ENCODE data around the gene CCNJ. TPM values are rescaled to one million over a fixed set of nuclear protein-coding genes. Genes with fewer than 3 reads are reported as not detected.

CCNJ gene
- polyA plus RNA-seq, 1 of the 3 experiments (the other 2 are of a cell fraction), result 4.3 TPM

GRCh38 chr10:96075977-96076376 is 32.6 kb downstream of the CCNJ start:
- H3K4me1 ChIP-seq (ENCODE audit: control insufficient read depth in 1 of 2, insufficient read depth in 2 of 2, low read depth in 1 of 2, low read length in 1 of 2), result peaks cover 0 to 13% of the 10 kb centered on the region in 2 experiments; a peak in 1 of 4 replicates
- POLR2A ChIA-PET, result interaction anchor here (0.6 kb wide), 1 partner anchor 382 kb away, joined by 3 read pairs; the partner anchor contains the start of gene TCTN3
- WGBS (ENCODE audit: low lambda C conversion rate), result 64% methylated on average over 2 of the region's 2 CpGs

More at GRCh38 chr10:96075977-96076376, 32.6 kb downstream of the CCNJ start:
- Histone ChIP-seq H4K20me1 (ENCODE audit: insufficient read depth) (no peaks in the 10 kb centered on the region), H3K9ac (no peak overlapping the region), H3K27ac (ENCODE audit: low read depth in 2 of 2, low read length in 1 of 2) (no peak overlapping the region), H3K79me2 (ENCODE audit: insufficient read depth) (no peaks in the 10 kb centered on the region), H3K9me2 (no peaks in the 10 kb centered on the region), H3K4me2 (no peak overlapping the region), H3K4me3 (ENCODE audit: low read depth in 2 of 2, low read length in 1 of 2) (no peak overlapping the region), H3K9me3 (no peaks in the 10 kb centered on the region), H3K27me3 (ENCODE audit: insufficient read depth) (no peaks in the 10 kb centered on the region), H3K36me3 (replicated peaks in 1 of 2; ENCODE audit: control insufficient read depth in 1 of 2, insufficient read depth in 2 of 2, low read length in 1 of 2) (no peaks in the 10 kb centered on the region), H3F3A (replicated peaks; ENCODE audit: insufficient read depth) (peaks cover 12% of the 10 kb centered on the region), H2AFZ (ENCODE audit: low read depth) (no peak overlapping the region)
- CTCF ChIA-PET, result interaction anchor here (0.7 to 1.5 kb wide), 2 partner anchors 59 to 382 kb away, joined by 3 to 4 read pairs; partner anchors contain the start of gene TCTN3
- TF ChIP-seq PBX3 (IDR thresholded peaks at IDR 0.05), result no peak
- TF ChIP-seq MAX (IDR thresholded peaks at IDR 0.05; ENCODE audit: low read depth), result no peak
- TF ChIP-seq TCF12 (IDR thresholded peaks at IDR 0.05), result no peak
- no peak for TF ChIP-seq JUND (IDR thresholded peaks at IDR 0.05)
- no peak for TF ChIP-seq FOXM1 (IDR thresholded peaks at IDR 0.05; ENCODE audit: low read depth)
- no peak for TF ChIP-seq ELF1 (IDR thresholded peaks at IDR 0.05)
- TF ChIP-seq SMC3 (IDR thresholded peaks at IDR 0.05; ENCODE audit: low read depth, low read length), result no peak
- no peak for TF ChIP-seq RXRA (IDR thresholded peaks at IDR 0.05; ENCODE audit: borderline replicate concordance, low read depth)
- no peak for TF ChIP-seq USF1 (IDR thresholded peaks at IDR 0.05; ENCODE audit: borderline replicate concordance, low read depth)
- TF ChIP-seq FOSL2 (IDR thresholded peaks at IDR 0.05; ENCODE audit: borderline replicate concordance, low read depth), result no peak
- TF ChIP-seq RFX5 (IDR thresholded peaks at IDR 0.05; ENCODE audit: low read length), result no peak
- no peak for TF ChIP-seq NRF1 (IDR thresholded peaks at IDR 0.05; ENCODE audit: low read depth, low read length)
- no peak for TF ChIP-seq CTCF (IDR thresholded peaks at IDR 0.05)
- TF ChIP-seq TEAD4 (IDR thresholded peaks at IDR 0.05; ENCODE audit: borderline replicate concordance, insufficient read depth), result no peak
- DNase-seq, result no peak

Data from SK-N-SH (cell line).